ENCODE results near the gene NRAP.

NRAP gene, protein sequence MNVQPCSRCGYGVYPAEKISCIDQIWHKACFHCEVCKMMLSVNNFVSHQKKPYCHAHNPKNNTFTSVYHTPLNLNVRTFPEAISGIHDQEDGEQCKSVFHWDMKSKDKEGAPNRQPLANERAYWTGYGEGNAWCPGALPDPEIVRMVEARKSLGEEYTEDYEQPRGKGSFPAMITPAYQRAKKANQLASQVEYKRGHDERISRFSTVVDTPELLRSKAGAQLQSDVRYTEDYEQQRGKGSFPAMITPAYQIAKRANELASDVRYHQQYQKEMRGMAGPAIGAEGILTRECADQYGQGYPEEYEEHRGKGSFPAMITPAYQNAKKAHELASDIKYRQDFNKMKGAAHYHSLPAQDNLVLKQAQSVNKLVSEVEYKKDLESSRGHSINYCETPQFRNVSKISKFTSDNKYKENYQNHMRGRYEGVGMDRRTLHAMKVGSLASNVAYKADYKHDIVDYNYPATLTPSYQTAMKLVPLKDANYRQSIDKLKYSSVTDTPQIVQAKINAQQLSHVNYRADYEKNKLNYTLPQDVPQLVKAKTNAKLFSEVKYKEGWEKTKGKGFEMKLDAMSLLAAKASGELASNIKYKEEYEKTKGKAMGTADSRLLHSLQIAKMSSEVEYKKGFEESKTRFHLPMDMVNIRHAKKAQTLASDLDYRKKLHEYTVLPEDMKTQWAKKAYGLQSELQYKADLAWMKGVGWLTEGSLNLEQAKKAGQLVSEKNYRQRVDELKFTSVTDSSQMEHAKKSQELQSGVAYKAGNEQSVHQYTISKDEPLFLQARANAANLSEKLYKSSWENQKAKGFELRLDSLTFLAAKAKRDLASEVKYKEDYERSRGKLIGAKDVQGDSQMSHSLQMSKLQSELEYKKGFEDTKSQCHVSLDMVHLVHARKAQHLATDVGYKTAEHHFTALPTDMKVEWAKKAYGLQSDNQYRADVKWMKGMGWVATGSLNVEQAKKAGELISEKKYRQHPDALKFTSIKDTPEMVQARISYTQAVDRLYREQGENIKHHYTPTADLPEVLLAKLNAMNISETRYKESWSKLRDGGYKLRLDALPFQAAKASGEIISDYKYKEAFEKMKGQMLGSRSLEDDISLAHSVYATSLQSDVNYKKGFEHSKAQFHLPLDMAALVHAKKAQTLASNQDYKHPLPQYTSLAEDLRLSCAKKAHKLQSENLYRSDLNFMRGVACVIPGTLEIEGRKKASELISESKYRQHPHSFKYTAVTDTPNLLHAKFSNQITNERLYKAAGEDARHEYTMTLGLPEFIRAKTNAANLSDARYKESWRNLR (N-terminal part only)

DNA sequence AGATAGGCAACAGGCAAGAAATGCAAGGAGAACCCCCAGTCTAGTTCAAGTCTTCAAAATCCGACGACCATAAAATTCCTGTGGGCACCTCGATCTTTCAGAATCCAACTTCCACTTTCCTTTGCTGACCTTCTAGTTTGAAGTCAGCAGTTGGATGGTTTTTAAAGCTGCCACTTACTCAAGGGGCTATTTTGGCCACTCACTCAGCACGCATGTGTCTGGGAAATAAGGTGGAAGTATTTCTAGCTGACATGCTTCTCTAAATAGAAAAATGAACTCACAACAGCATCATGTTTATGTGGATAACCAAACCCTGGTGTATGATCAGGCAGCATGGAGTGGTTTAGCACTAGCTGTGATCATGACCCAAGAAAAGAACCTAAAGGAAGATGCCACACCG is at the start of gene NRAP:
NRAP (minus strand) TSS at position 134 of the 400 bp plus-strand sequence. CDS start 159 bp downstream, outside the sequence.
- Mint-ChIP-seq H3K9me3 (no peaks in the 10 kb centered on the region), H3K4me1 (ENCODE audit: low read depth) (peaks cover 12% of the 10 kb centered on the region), H3K27ac (no peak within 1 kb of the TSS), H3K27me3 (peaks cover 14% of the 10 kb centered on the region), H3K36me3 (ENCODE audit: low read depth) (no peaks in the 10 kb centered on the region), H3K4me3 (no peak within 1 kb of the TSS)

DNA sequence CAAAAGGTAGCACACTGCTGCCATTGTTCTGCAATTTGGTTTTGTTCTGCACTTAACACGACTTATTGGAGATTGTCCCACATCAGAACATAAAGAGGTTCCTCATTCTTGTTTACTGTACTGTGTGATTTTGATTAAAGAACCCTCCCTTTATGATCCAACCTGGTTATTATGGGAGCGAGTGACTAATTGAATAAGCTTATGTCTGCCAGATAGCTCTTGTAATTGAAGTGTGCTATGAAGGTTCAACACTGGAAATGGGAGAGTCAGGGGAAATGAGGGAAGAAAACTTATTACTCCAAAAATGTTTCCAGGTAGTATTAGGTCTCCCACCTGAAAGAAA is 49.8 kb upstream of the NRAP start:
- H3K9me3 Mint-ChIP-seq: no peaks in the 10 kb centered on the region
- H3K27me3 Mint-ChIP-seq: no peaks in the 10 kb centered on the region
- peaks cover 19% of the 10 kb centered on the region for H3K4me1 Mint-ChIP-seq (ENCODE audit: low read depth)
- H3K36me3 Mint-ChIP-seq (ENCODE audit: low read depth): peaks cover 45% of the 10 kb centered on the region
- H3K27ac Mint-ChIP-seq: no peak overlapping the region
- no peak overlapping the region for H3K4me3 Mint-ChIP-seq

DNA sequence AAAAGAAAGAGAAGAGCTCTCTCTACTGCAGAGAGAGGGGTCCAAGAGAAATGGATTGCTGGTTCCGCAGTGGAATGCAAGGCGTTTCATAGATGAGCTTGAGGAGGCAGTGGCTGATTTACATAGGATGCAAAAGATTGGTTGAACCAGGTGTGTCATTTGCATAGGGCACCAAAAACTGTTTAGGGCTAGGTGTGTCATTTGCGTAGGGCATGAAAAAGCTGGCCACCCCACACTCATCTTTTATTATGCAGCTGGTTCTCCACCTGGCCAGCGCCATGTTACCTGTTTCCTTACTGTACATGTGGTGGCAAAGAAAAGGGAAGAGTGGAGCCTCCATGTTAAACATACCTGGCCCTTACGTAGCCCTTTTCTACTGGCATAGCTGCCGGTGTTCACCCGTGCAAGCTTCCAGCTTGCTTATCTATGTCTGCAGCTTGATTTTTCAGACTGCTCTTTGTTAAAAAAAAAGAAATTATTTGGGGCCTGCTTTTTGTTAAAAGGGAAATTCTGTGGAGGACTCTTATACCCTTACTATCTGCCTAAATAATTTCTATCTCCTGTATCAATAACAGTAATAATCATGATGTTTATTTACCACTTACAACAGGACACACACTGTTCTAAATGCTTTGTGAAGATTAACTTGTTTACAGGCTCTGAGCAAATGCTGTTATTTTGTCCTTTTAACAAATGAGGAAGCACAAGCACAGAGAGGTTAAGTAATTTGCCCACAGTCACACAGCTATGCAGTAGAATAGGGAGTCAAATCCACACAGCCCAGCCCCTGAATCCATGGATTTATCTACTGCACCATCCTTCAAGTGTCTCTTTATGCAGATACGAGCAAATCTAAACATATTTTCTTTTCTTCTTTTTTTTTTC is 49.2 kb upstream of the NRAP start:
- Mint-ChIP-seq H3K27me3 (no peaks in the 10 kb centered on the region), H3K27ac (no peak overlapping the region), H3K4me1 (ENCODE audit: low read depth) (peaks cover 23% of the 10 kb centered on the region), H3K9me3 (no peaks in the 10 kb centered on the region), H3K36me3 (ENCODE audit: low read depth) (peaks cover 41% of the 10 kb centered on the region), H3K4me3 (no peak overlapping the region)

DNA sequence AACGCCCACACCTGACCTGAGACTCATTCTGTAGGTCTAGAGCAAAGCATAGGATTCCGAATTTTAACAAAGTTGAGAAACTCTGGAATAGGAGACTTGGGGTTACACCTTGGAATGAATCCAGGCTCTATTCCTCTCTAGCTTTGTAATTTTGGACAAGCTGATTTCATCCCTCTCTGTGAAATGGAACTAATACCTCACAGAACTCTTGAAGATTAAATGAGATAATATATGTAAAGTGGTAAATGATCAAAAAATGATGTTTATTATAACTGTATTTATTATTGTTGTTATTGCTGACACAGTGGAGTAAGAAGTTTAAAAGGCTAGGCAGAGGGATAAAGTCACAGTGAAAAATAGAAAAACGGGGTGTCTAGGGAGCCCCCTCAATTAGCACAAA is 48.2 kb upstream of the NRAP start:
- Mint-ChIP-seq H3K9me3 (no peaks in the 10 kb centered on the region), H3K4me3 (no peak overlapping the region), H3K36me3 (ENCODE audit: low read depth) (peaks cover 39% of the 10 kb centered on the region), H3K27me3 (no peaks in the 10 kb centered on the region), H3K4me1 (ENCODE audit: low read depth) (peaks cover 28% of the 10 kb centered on the region), H3K27ac (no peak overlapping the region)

DNA sequence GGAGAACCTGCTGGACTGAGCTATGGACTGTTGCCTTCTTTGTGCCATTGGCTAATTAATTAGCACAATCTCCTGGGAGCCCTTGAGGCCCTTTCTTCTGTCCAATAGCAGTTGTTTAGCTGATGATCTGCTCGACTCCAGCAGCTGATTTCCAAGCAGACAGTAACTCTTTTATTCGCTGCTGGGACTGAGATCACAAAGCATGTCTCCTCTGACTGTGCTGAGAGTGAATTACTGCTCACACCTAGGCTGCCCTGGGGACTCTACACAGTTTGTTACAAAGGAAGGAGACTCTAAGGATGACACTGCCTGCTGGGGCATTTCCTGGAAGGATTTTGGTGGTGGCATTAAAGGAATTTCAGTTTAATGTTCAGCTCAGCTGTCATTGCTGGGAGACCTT is 47.3 kb upstream of the NRAP start:
- Mint-ChIP-seq H3K27ac (no peak overlapping the region), H3K36me3 (ENCODE audit: low read depth) (peaks cover 31% of the 10 kb centered on the region), H3K4me3 (no peak overlapping the region), H3K27me3 (no peaks in the 10 kb centered on the region), H3K4me1 (ENCODE audit: low read depth) (peaks cover 33% of the 10 kb centered on the region), H3K9me3 (no peaks in the 10 kb centered on the region)

DNA sequence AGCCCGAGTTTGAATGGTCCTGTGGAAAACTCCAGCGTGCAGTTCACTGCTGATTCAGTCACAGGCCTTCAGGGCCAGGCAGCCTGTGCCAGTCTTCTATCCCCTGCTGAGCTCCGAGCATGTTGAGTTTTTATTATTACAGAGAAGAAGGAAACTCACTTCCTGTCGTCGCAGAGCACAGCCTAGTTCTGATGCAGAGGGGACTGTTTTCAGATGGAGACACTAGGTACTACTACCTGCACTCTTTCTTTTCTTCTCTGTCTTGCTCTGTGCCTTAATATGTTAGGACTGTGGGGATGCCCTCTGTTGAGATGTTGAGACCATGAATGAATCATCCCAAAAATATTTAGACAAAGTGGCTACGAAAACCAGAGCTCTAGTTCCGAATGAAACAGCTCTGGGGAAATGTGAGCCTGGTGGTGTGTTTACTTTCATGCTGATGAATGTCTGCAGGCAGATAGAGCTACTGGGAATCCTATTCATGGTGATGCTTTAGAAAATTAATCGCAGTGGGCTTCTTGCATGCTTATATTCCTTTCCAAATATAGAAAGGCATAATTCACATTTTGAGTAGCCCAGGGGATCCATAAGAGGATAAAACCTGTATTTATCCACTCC is 45.5 kb upstream of the NRAP start:
- no peak overlapping the region for H3K4me3 Mint-ChIP-seq
- no peak overlapping the region for H3K27ac Mint-ChIP-seq
- peaks cover 24% of the 10 kb centered on the region for H3K36me3 Mint-ChIP-seq (ENCODE audit: low read depth)

DNA sequence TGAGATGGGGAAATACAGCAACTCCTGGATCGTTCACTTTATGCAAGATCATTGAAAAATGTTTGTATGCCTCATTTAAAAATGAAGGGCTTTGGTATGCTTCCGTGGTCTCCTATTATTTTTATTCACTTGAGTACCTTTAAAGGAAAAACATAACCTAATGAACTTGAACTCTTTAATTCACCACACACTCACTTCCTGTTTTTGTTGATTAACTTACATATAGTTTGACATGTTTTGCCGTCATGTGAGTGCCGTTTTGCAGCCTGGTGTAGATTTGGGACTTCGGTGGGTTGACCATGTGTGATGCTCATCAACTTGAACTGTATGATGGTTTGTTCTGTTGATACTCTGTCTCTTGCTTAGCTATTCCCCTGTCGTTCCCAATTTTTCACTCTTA is 44.8 kb upstream of the NRAP start:
- H3K4me3 Mint-ChIP-seq: no peak overlapping the region
- H3K27me3 Mint-ChIP-seq: no peaks in the 10 kb centered on the region
- H3K27ac Mint-ChIP-seq: no peak overlapping the region
- no peaks in the 10 kb centered on the region for H3K9me3 Mint-ChIP-seq
- H3K4me1 Mint-ChIP-seq (ENCODE audit: low read depth): peaks cover 29% of the 10 kb centered on the region
- H3K36me3 Mint-ChIP-seq (ENCODE audit: low read depth): peaks cover 17% of the 10 kb centered on the region

More for the DNA sequence above, 45.5 kb upstream of the NRAP start:
- Mint-ChIP-seq H3K27me3 (no peaks in the 10 kb centered on the region), H3K4me1 (ENCODE audit: low read depth) (peaks cover 29% of the 10 kb centered on the region), H3K9me3 (no peaks in the 10 kb centered on the region)

DNA sequence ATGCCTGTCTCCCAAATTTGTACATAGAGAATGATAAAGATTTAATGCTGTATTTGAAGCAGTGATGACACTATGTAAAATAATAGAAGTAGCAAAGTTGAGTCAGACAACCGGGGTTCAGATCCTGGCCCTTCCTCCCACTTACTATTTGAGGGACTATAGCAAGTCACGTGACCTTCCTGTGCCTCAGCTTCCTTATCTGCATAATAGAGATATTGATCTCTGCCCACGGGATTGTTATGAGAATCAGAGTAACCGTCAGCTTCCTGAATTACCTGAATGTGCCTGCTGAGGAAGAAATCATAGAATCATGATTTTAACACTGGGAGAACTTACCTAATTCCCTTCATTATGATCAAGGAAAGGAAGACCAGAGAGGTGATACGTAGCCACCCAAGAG is 42.8 kb upstream of the NRAP start:
- Mint-ChIP-seq H3K4me1 (ENCODE audit: low read depth) (peaks cover 29% of the 10 kb centered on the region), H3K27me3 (no peaks in the 10 kb centered on the region), H3K9me3 (no peaks in the 10 kb centered on the region), H3K36me3 (ENCODE audit: low read depth) (peaks cover 3% of the 10 kb centered on the region), H3K27ac (no peak overlapping the region), H3K4me3 (no peak overlapping the region)

DNA sequence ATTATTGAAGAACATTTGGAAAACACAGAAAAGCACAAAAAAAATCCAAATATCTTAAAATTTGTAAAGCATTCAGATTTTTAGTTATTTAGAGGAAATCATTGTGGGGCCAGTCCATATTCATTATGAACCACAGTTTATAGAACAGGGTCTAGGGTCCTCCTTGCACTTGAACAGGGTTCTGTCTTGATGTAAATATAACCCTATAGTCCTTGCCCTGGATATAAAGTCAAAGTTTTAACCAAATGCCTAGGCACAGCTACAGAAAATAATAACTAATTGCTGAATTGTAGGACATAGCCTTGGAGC is 41.5 kb upstream of the NRAP start:
- H3K4me3 Mint-ChIP-seq: no peak overlapping the region
- peaks cover 11% of the 10 kb centered on the region for H3K36me3 Mint-ChIP-seq (ENCODE audit: low read depth)
- peaks cover 29% of the 10 kb centered on the region for H3K4me1 Mint-ChIP-seq (ENCODE audit: low read depth)
- H3K27ac Mint-ChIP-seq: no peak overlapping the region
- no peaks in the 10 kb centered on the region for H3K27me3 Mint-ChIP-seq
- H3K9me3 Mint-ChIP-seq: no peaks in the 10 kb centered on the region

DNA sequence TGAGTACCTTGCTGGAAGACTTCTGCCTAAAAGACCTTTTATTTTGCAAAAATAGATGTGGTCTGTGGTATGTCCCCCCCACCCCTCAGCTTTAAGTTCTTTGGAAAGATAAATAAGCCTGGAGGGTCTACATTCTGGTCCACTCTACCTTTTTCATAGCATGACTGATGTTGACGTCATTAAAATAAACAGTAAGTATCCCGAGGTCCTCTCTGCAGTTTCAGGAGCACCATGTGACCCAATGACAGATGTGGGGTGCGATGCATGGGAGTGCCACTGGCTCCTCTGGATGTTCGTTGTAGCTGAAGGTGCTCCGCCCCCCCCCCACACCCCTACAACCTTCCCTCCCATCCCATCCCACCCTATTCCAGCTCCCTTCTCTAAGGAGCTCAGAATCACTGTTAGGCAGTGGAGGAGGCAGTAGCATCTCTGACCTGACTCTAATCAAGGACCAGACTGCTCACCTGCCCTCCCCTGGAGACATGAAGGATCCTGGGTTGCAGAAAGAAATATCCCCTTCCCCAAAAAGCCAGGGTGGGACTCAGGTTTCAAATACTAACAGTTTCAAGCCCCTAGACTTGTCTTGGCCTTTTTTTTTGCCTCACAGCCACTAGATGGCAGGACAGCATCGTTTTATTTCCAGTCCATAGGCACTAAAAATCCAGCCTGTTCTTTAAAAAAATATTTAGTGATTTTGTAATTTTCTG is 40.9 kb upstream of the NRAP start:
- Mint-ChIP-seq H3K4me1 (ENCODE audit: low read depth) (peaks cover 29% of the 10 kb centered on the region), H3K27me3 (no peaks in the 10 kb centered on the region), H3K27ac (no peak overlapping the region), H3K4me3 (no peak overlapping the region), H3K9me3 (no peaks in the 10 kb centered on the region), H3K36me3 (ENCODE audit: low read depth) (peaks cover 12% of the 10 kb centered on the region)

DNA sequence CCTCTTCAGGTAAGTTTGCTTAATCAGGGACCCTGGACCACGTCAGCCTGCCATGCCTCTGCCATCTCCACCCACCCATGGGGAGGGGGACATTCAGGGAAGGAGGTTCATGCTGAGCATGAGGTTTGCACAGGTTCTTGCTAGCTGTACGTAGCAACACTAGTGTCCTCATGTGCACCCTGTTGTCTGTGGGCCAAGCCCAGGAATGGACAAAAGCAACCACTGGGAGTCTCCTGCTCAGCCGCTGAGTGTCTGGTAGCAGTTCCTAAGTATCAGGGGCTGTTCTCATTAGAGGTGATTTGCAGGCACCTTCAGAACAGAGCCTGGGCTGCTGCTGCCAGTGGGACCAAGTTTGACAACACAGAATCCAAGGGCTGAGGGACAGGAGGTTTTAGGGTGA is 33.8 kb upstream of the NRAP start:
- H3K36me3 Mint-ChIP-seq (ENCODE audit: low read depth): peaks cover 58% of the 10 kb centered on the region
- no peaks in the 10 kb centered on the region for H3K27me3 Mint-ChIP-seq
- peaks cover 4% of the 10 kb centered on the region for H3K4me1 Mint-ChIP-seq (ENCODE audit: low read depth)
- H3K9me3 Mint-ChIP-seq: peaks cover 15% of the 10 kb centered on the region
- H3K4me3 Mint-ChIP-seq: no peak overlapping the region
- H3K27ac Mint-ChIP-seq: no peak overlapping the region

DNA sequence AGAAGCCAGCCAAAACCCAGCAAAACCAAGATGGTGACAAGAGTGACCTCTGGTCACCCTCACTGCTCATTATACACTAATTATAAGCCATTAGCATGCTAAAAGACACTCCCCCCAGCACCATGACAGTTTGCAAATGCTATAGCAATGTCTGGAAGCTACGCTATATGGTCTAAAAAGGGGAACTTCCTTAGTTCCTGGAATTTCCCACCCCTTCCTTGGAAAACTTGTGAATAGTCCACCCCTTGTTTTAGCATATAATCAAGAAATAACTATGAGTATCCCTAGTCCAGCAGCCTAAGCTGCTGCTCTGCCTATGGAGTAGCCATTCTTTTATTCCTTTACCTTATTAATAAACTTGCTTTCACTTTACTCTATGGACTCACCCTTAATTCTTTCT is 31.9 kb upstream of the NRAP start:
- no peak overlapping the region for H3K4me3 Mint-ChIP-seq
- H3K36me3 Mint-ChIP-seq (ENCODE audit: low read depth): peaks cover 67% of the 10 kb centered on the region
- H3K9me3 Mint-ChIP-seq: peaks cover 16% of the 10 kb centered on the region
- no peak overlapping the region for H3K27ac Mint-ChIP-seq
- H3K27me3 Mint-ChIP-seq: no peaks in the 10 kb centered on the region
- peaks cover 4% of the 10 kb centered on the region for H3K4me1 Mint-ChIP-seq (ENCODE audit: low read depth)

DNA sequence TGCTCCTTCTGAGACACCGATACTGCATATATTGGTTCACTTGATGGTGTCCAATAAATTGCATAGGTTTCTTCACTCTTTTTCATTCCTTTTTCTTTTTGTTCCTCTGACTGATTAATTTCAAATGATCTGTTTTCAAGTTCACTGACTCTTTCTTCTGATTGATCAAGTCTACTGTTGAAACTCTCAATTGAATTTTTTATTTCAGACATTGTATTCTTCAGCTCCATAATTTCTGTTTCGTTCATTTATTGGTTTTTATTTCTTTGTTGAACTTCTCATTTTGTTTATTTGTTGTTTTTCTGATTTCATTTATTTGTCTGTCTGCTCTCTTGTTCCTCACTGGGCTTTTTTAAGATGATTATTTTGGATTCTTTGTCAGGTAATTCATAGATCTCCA is 29.5 kb upstream of the NRAP start:
- peaks cover 23% of the 10 kb centered on the region for H3K9me3 Mint-ChIP-seq
- no peak overlapping the region for H3K4me3 Mint-ChIP-seq
- no peaks in the 10 kb centered on the region for H3K27me3 Mint-ChIP-seq

More for the DNA sequence above, 29.5 kb upstream of the NRAP start:
- Mint-ChIP-seq H3K36me3 (ENCODE audit: low read depth) (peaks cover 71% of the 10 kb centered on the region), H3K27ac (no peak overlapping the region), H3K4me1 (ENCODE audit: low read depth) (peaks cover 26% of the 10 kb centered on the region)
